GM23248 (cell line): ENCODE data around the gene SMPD1. TPM values are rescaled to one million over a fixed set of nuclear protein-coding genes. Genes with fewer than 3 reads are reported as not detected.
"Not testable (repeated sequence)": the region's sequence is repeated elsewhere in the genome, so short reads cannot be mapped to it uniquely, and the experiment has no call there.

ENCODE experiments used
- DNase-seq: peaks from one replicate; pipeline ENCODE4 v3.0.0-alpha.2; 2015
- H2AFZ ChIP-seq: fragments of 200-600 bp; sonication (generic); 2 replicates; pipeline ENCODE4 v1.6.1; 2016; ENCODE audit warnings: antibody characterized with exemption
- H3F3A ChIP-seq: fragments of 200-600 bp; sonication (generic); 2 replicates; pipeline ENCODE4 v1.6.1; 2016; ENCODE audit warnings: mild to moderate bottlenecking, antibody characterized with exemption, mixed run types; ENCODE audit not compliant: insufficient read depth
- H3K27ac ChIP-seq: fragments of 200-600 bp; sonication (generic); 2 replicates; pipeline ENCODE4 v1.5.1; 2016; ENCODE audit warnings: mild to moderate bottlenecking
- H3K27me3 ChIP-seq: fragments of 200-600 bp; sonication (generic); replicated peaks from 2 replicates; pipeline ENCODE4 v1.6.1; 2016; ENCODE audit warnings: mild to moderate bottlenecking; ENCODE audit not compliant: insufficient read depth
- H3K36me3 ChIP-seq: fragments of 200-600 bp; sonication (generic); 2 replicates; pipeline ENCODE4 v1.6.1; 2016; ENCODE audit warnings: low read depth, mild to moderate bottlenecking
- H3K4me1 ChIP-seq: fragments of 200-600 bp; sonication (generic); 2 replicates; pipeline ENCODE4 v1.6.1; 2016; ENCODE audit warnings: mild to moderate bottlenecking; ENCODE audit not compliant: insufficient read depth
- H3K4me2 ChIP-seq: fragments of 200-600 bp; sonication (generic); one replicate; pipeline ENCODE4 v1.6.1; 2016; ENCODE audit warnings: mild to moderate bottlenecking; ENCODE audit not compliant: unreplicated experiment
- H3K4me3 ChIP-seq: fragments of 200-600 bp; sonication (generic); 2 replicates; pipeline ENCODE4 v1.5.1; 2016; ENCODE audit warnings: mild to moderate bottlenecking
- H3K79me2 ChIP-seq: fragments of 200-600 bp; sonication (generic); 2 replicates; pipeline ENCODE4 v1.6.1; 2016; ENCODE audit warnings: mild to moderate bottlenecking; ENCODE audit not compliant: insufficient read depth
- H3K9ac ChIP-seq: fragments of 200-600 bp; sonication (generic); 2 replicates; pipeline ENCODE4 v1.6.1; 2016; ENCODE audit warnings: mild to moderate bottlenecking
- H3K9me2 ChIP-seq: fragments of 200-600 bp; sonication (generic); 2 replicates; pipeline ENCODE4 v1.6.1; 2016; ENCODE audit warnings: mixed run types, mild to moderate bottlenecking, moderate library complexity; ENCODE audit not compliant: insufficient read depth
- H3K9me3 ChIP-seq: fragments of 200-600 bp; sonication (generic); one replicate; pipeline ENCODE4 v1.6.1; 2017; ENCODE audit warnings: low read depth
- H4K20me1 ChIP-seq: fragments of 200-600 bp; sonication (generic); 2 replicates; pipeline ENCODE4 v1.6.0; 2016; ENCODE audit not compliant: insufficient read depth
- EZH2 ChIP-seq: fragments of 200-600 bp; sonication (generic); IDR thresholded peaks from 2 replicates; pipeline ENCODE4 v1.6.1; 2018; ENCODE audit warnings: antibody characterized with exemption, mild to moderate bottlenecking; ENCODE audit not compliant: insufficient read depth, poor library complexity, severe bottlenecking
- EZH2phosphoT487 ChIP-seq: fragments of 200-600 bp; sonication (generic); IDR thresholded peaks from 2 replicates; pipeline ENCODE4 v1.6.1; 2018; ENCODE audit warnings: antibody characterized with exemption, moderate library complexity, mild to moderate bottlenecking, low read depth; ENCODE audit not compliant: insufficient read depth
- WGBS, 2 experiments: methylation state at CpG; one replicate each; pipeline ENCODE4 v1.1.6; 2015 to 2017; ENCODE audit warnings: low lambda C conversion rate in 2 of 2, low coverage in 1 of 2; ENCODE audit errors: missing lambda C conversion rate in 2 of 2; 5-methylcytosine and 5-hydroxymethylcytosine counted together
- in situ Hi-C: fragments of 300-500 bp; cut with MboI; formaldehyde crosslinking; loops from 2 replicates; pipeline ENCODE4 v1.15.0; 2020
- polyA plus RNA-seq: library from polyadenylated mRNA; unstranded; fragments of >200 nt; fragmentation: Nextera tagmentation; extraction: Ambion mirVana; gene quantifications from 2 replicates; pipeline ENCODE4 v1.2.1, GENCODE V29; 2016
- total RNA-seq: library from RNA; depleted of rRNA; stranded (reverse); fragments of >200 nt; shearing (Covaris generic); gene quantifications from 2 replicates; pipeline ENCODE4 v1.2.3, GENCODE V29; 2014

The SMPD1 gene
- total and polyA plus RNA-seq, 2 experiments from 2014 or later: 67.9 to 87.8 TPM

- TF ChIP-seq EZH2 (no peak), EZH2phosphoT487 (no peak)
- no peaks in the 10 kb centered on the region for H4K20me1 ChIP-seq
- no peak overlapping the region for H3K27ac ChIP-seq
- no peak overlapping the region for H3K9ac ChIP-seq
- DNase-seq: no peak
- no peak overlapping the region for H3K4me3 ChIP-seq
- peaks cover 32% of the 10 kb centered on the region for H3F3A ChIP-seq
- WGBS, 2 experiments: 96% methylated on average over 14 to 18 of the region's 18 CpGs
- no peak overlapping the region for H2AFZ ChIP-seq
- in situ Hi-C loops: no loop called here
- no peak overlapping the region for H3K4me2 ChIP-seq
- H3K4me1 ChIP-seq: peaks cover 12% of the 10 kb centered on the region
- no peaks in the 10 kb centered on the region for H3K36me3 ChIP-seq
- H3K79me2 ChIP-seq: peaks cover 5% of the 10 kb centered on the region; the same call in 1 of the 2 replicates
- H3K9me2 ChIP-seq: no peaks in the 10 kb centered on the region
- no peaks in the 10 kb centered on the region for H3K27me3 ChIP-seq
- no peaks in the 10 kb centered on the region for H3K9me3 ChIP-seq
Observed at GRCh38 chr11:6391537-6392134, 1.4 kb downstream of the SMPD1 start.

- DNase-seq, H3K36me3 ChIP-seq, H3K79me2 ChIP-seq, H2AFZ ChIP-seq, H3K27ac ChIP-seq, in situ Hi-C loops, H3K9me2 ChIP-seq, H3K4me2 ChIP-seq, H4K20me1 ChIP-seq, H3K9me3 ChIP-seq, H3K9ac ChIP-seq, H3K4me3 ChIP-seq, H3K27me3 ChIP-seq: not testable (repeated sequence)
- 93 to 94% methylated on average over 2 to 4 of the region's 4 CpGs for whole genome bisulfite sequencing, 2 experiments
- Histone ChIP-seq H3F3A (peaks cover 38% of the 10 kb centered on the region), H3K4me1 (peaks cover 16% of the 10 kb centered on the region)
Observed at GRCh38 chr11:6392251-6392650, 2.0 kb downstream of the SMPD1 start.

- H3F3A ChIP-seq: peaks cover 35% of the 10 kb centered on the region
- in situ Hi-C loops: no loop called here
- 90 to 91% methylated on average over 16 of the region's 16 CpGs for WGBS, 2 experiments
- H3K9ac ChIP-seq: no peak overlapping the region
- no peak overlapping the region for H3K4me3 ChIP-seq
- H3K9me3 ChIP-seq: no peaks in the 10 kb centered on the region
- H3K79me2 ChIP-seq: peaks cover 5% of the 10 kb centered on the region; the same call in 1 of the 2 replicates
- DNase-seq: no peak
- peaks cover 15% of the 10 kb centered on the region for H3K4me1 ChIP-seq
- no peak for TF ChIP-seq EZH2phosphoT487
- no peak for TF ChIP-seq EZH2
- H2AFZ ChIP-seq: no peak overlapping the region
- H3K27ac ChIP-seq: no peak overlapping the region
- no peaks in the 10 kb centered on the region for H3K36me3 ChIP-seq
- no peaks in the 10 kb centered on the region for H3K27me3 ChIP-seq
- no peaks in the 10 kb centered on the region for H4K20me1 ChIP-seq
- no peaks in the 10 kb centered on the region for H3K9me2 ChIP-seq
- H3K4me2 ChIP-seq: no peak overlapping the region
Observed at GRCh38 chr11:6393989-6394670, 3.9 kb downstream of the SMPD1 start.

- peaks cover 15% of the 10 kb centered on the region for H3K4me1 ChIP-seq
- peaks cover 5% of the 10 kb centered on the region; the same call in 1 of the 2 replicates for H3K79me2 ChIP-seq
- no peak overlapping the region for H3K27ac ChIP-seq
- H3F3A ChIP-seq: peaks cover 28% of the 10 kb centered on the region
- H3K4me3 ChIP-seq: no peak overlapping the region
- no peak overlapping the region for H2AFZ ChIP-seq
- in situ Hi-C loops: no loop called here
- no peaks in the 10 kb centered on the region for H3K9me3 ChIP-seq
- no peaks in the 10 kb centered on the region for H4K20me1 ChIP-seq
- WGBS, 2 experiments: 78 to 84% methylated on average over 11 to 15 of the region's 16 CpGs
- no peaks in the 10 kb centered on the region for H3K9me2 ChIP-seq
- no peak overlapping the region for H3K9ac ChIP-seq
- TF ChIP-seq EZH2 (no peak), EZH2phosphoT487 (no peak)
- no peak overlapping the region for H3K4me2 ChIP-seq
- DNase-seq: no peak
- no peaks in the 10 kb centered on the region for H3K36me3 ChIP-seq
- no peaks in the 10 kb centered on the region for H3K27me3 ChIP-seq
Observed at GRCh38 chr11:6395470-6396060, 5.3 kb downstream of the SMPD1 start.
